Breast epithelium (tissue), 3 donors: ENCODE data around the gene CAMK2D.

Experiments
- POLR2A ChIP-seq: fragments of 450-650 bp; IDR thresholded peaks from one replicate; pipeline ENCODE4 v1.6.1; 2016; ENCODE audit warnings: antibody characterized with exemption, mild to moderate bottlenecking, moderate library complexity
- TF ChIP-seq, protein P1 (sequence below), 3 donors: fragments of 450-650 bp; IDR thresholded peaks; one replicate each; pipeline ENCODE4 v1.5.1; 2016 to 2017; ENCODE audit warnings: antibody characterized with exemption in 3 of 3, mild to moderate bottlenecking in 3 of 3, moderate library complexity in 3 of 3

DNA sequence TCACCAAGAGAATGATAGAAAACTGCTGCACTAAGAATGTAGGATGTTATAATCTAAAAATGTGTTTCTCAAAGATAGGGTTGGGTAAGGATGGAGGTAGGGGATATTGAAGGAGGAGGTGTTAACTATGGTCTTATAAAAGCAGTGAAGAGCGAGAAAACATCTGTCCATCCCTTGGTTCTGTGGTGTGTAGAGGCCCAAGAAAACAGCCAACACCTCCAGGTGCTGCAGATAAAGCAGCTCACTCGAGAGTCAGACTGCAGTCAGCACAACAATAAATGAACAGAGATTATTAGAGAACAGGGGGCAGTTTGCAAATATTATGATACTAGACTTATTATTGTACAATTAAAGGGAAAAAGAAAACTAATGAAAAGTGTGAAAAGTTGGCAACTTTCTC, 141.5 kb downstream of the CAMK2D start:
- TF ChIP-seq, protein P1, sequence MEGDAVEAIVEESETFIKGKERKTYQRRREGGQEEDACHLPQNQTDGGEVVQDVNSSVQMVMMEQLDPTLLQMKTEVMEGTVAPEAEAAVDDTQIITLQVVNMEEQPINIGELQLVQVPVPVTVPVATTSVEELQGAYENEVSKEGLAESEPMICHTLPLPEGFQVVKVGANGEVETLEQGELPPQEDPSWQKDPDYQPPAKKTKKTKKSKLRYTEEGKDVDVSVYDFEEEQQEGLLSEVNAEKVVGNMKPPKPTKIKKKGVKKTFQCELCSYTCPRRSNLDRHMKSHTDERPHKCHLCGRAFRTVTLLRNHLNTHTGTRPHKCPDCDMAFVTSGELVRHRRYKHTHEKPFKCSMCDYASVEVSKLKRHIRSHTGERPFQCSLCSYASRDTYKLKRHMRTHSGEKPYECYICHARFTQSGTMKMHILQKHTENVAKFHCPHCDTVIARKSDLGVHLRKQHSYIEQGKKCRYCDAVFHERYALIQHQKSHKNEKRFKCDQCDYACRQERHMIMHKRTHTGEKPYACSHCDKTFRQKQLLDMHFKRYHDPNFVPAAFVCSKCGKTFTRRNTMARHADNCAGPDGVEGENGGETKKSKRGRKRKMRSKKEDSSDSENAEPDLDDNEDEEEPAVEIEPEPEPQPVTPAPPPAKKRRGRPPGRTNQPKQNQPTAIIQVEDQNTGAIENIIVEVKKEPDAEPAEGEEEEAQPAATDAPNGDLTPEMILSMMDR (IDR thresholded peaks at IDR 0.05): no peak
- no peak for TF ChIP-seq POLR2A
